D721Med (cell line): ENCODE measurements around the gene CRYBG2.

Experiments used
- DNase-seq: peaks from one replicate; pipeline ENCODE4 v3.0.0; 2011; ENCODE audit warnings: low spot score; ENCODE audit not compliant: insufficient read length
- FAIRE-seq: peaks from 2 replicates; lab custom pipeline; 2011; peaks lifted over from hg19 to GRCh38; lab: Jason Lieb, UNC
- TF ChIP-seq, protein P1 (sequence below): IDR thresholded peaks from 2 replicates; pipeline ENCODE4 v1.5.1; 2012; ENCODE audit warnings: mild to moderate bottlenecking, control low read depth; ENCODE audit not compliant: insufficient read depth; ENCODE audit errors: missing control alignments

Gene CRYBG2

GRCh38 chr1:26368486-26368885 lies 14.6 kb upstream of the CRYBG2 start:
- FAIRE-seq = no peak

GRCh38 chr1:26368006-26368405 lies 14.1 kb upstream of the CRYBG2 start:
- TF ChIP-seq, protein P1, sequence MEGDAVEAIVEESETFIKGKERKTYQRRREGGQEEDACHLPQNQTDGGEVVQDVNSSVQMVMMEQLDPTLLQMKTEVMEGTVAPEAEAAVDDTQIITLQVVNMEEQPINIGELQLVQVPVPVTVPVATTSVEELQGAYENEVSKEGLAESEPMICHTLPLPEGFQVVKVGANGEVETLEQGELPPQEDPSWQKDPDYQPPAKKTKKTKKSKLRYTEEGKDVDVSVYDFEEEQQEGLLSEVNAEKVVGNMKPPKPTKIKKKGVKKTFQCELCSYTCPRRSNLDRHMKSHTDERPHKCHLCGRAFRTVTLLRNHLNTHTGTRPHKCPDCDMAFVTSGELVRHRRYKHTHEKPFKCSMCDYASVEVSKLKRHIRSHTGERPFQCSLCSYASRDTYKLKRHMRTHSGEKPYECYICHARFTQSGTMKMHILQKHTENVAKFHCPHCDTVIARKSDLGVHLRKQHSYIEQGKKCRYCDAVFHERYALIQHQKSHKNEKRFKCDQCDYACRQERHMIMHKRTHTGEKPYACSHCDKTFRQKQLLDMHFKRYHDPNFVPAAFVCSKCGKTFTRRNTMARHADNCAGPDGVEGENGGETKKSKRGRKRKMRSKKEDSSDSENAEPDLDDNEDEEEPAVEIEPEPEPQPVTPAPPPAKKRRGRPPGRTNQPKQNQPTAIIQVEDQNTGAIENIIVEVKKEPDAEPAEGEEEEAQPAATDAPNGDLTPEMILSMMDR = no peak
- no peak for DNase-seq
- FAIRE-seq = no peak

More at GRCh38 chr1:26368486-26368885, 14.6 kb upstream of the CRYBG2 start:
- no peak for DNase-seq
- TF ChIP-seq, protein P1 = no peak

DNA sequence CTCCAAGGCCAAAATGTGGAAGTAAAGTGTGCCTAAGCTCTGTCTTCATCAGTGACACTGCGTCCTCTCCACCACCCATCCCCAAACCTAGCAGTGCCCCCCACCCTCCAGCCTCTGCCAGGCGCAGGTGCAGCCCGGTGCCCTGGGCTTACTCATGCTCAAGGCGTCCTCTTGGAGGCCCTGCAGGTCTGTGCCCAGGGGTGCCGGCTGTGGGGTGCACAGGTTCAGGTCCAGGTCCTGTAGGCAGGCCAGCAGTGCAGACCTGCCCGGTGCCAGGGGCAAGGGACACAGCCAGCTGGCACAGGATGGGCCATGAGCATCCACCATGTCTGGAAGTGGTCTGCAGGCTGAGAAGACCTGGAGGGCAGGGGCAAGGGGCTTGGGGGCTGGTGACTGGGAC lies 13.5 kb upstream of the CRYBG2 start:
- DNase-seq = no peak
- TF ChIP-seq, protein P1 = no peak
- FAIRE-seq = no peak

- no peak for FAIRE-seq
- no peak for DNase-seq
- TF ChIP-seq, protein P1 = no peak
Measured at GRCh38 chr1:26364956-26365355, 11.0 kb upstream of the CRYBG2 start.

DNA sequence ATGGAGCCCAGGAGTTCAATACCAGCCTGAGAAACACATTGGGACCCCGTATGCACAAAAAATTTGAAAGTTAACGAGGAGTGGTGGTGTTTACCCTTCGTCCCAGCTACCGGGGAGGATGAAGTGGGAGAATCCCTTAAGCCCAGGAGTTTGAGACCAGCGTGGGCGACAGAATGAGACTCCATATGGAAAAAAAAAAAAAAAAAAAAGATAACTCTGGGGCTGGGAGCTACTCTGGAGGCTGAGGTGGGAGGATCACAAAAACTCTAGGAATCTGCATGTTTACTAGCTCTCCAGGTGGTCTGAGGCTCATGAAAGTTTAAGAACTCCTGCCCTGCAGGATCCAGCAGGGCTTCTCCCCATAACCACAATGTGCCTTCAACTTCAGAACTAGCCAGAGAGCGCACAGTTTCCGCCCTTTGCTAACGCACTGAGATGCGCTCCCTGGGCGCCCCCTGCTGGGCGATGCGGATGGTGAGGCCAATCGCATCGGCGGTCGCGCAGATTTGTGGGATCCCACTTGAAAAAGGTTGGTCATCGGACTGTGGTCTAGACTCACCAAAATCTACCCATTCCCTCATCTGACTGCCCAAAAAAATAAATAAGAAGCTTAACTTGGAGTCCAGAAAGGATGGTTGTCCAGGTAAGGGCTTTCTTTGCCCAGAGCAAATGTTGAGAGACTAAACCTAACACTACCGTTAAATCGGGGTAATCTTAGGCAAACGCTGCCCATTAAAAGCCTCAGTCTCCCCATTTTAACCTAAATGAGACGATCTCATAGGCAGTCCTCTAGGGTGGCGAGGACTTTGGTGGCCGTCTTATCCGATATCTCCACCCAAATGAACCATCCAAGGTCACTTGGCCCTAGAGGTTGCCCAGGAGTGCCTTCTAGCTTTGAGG lies 9.9 kb upstream of the CRYBG2 start:
- FAIRE-seq (no peak), DNase-seq (peak; percentile 50)
- TF ChIP-seq, protein P1 = peak; percentile 86

- DNase-seq (no peak), FAIRE-seq (no peak)
- TF ChIP-seq, protein P1 = no peak
Measured at GRCh38 chr1:26362331-26362730, 8.4 kb upstream of the CRYBG2 start.

GRCh38 chr1:26361605-26362122 lies 7.7 kb upstream of the CRYBG2 start:
- FAIRE-seq (no peak), DNase-seq (no peak)
- TF ChIP-seq, protein P1 = no peak
